GM18909 (cell line): ENCODE measurements around the gene GBP2.

Experiments used
- ATAC-seq: cut with Tn5 transposase; IDR thresholded peaks from one replicate; pipeline ENCODE4 v1.9.1; 2021; ENCODE audit warnings: mild to moderate bottlenecking; ENCODE audit not compliant: unreplicated experiment, poor library complexity

The GBP2 gene

GRCh38 chr1:89065079-89065868 is 60.6 kb downstream of the GBP2 start, which contains the start of gene GBP1:
Gene GBP1 (minus strand): TSS chr1:89065208. CDS start chr1:89063234, 1,974 bp downstream.
- ATAC-seq, result peak; percentile 69

- peak; percentile 51 for ATAC-seq
Measured at GRCh38 chr1:89064632-89065031, 61.3 kb downstream of the GBP2 start.

- ATAC-seq, result no peak
Measured at GRCh38 chr1:89063094-89063493, 62.8 kb downstream of the GBP2 start.

GRCh38 chr1:89060091-89060490 is 65.8 kb downstream of the GBP2 start:
- no peak for ATAC-seq
